NCI-H1694 (cell line): ENCODE measurements around the gene FGF13.

ENCODE experiments used
- DNase-seq: peaks from one replicate; lab custom pipeline; 2025; lab: John Stamatoyannopoulos, UW

FGF13 gene

GRCh38 chrX:138664016-138664415, 47.5 kb downstream of the FGF13 start:
- no peak for DNase-seq

DNA sequence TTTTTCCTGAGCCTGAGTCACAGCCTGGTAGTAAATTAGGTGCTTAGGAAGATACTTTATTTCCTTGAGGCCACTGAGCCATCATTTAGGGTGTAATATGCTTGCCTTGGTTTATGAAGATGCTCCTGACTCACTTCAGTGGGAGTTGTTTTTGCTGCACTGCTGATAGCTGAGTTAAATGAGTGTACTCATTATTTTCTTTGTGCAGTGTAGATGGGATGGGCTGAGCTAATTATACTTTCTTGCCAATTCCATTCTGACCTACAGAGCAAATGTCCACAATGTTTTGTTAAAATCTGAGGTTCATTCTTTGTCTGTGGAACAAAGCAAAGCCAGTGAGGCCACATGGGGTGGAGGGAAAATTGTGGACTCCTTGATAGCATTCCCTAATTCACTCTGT, 60.0 kb downstream of the FGF13 start:
- no peak for DNase-seq

DNA sequence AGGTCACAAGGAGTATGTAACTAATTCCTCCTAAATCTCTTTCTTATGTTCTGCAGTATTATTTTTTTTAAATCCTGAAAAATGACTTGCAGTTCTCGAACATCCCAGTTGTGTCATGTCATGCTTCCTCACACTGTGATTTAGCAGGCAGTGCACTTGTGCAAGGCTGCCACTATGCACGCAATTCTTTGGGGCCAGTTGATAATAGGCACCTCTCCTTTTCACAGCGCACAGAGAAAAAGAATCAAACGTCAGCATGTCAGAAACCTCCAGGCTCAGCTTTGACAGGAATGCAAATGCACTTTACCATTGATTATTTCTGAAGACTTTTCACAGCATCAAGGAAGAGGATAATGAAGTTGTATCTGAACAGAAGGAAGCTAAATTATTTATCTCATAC, 62.9 kb downstream of the FGF13 start:
- DNase-seq, result no peak

GRCh38 chrX:138638996-138639395, 72.5 kb downstream of the FGF13 start:
- DNase-seq, result no peak
